ENCODE data around the gene HYAL3. TPM values are rescaled to one million over a fixed set of nuclear protein-coding genes. Genes with fewer than 3 reads are reported as not detected.

The HYAL3 gene
- total and polyA plus RNA-seq, 2 of the 13 experiments (the other 11 are each of a cell fraction or from before 2014, with no cell fraction given): 5.5 to 10.4 TPM

GRCh38 chr3:50270422-50271224 is 28.6 kb downstream of the HYAL3 start (continued):
- TF ChIP-seq MAZ (IDR thresholded peaks at IDR 0.05; ENCODE audit: borderline replicate concordance, low read depth, low read length) (no peak), MAZ (CRISPR knock-in tag; IDR thresholded peaks at IDR 0.05; ENCODE audit: low read depth) (0 out of 2 replicates have a peak, but pooled peaks have one; percentile 37), JDP2 (CRISPR knock-in tag; IDR thresholded peaks at IDR 0.05; ENCODE audit: borderline replicate concordance) (no peak), MXI1 (IDR thresholded peaks at IDR 0.05; ENCODE audit: borderline replicate concordance, low read depth, low read length) (0 out of 3 replicates have a peak, but pooled peaks have one; percentile 7), SP140L (CRISPR knock-in tag; IDR thresholded peaks at IDR 0.05; ENCODE audit: borderline replicate concordance) (no peak), AHR (CRISPR knock-in tag; IDR thresholded peaks at IDR 0.05) (0 out of 2 replicates have a peak, but pooled peaks have one; percentile 47), KDM5A (IDR thresholded peaks at IDR 0.05; ENCODE audit: borderline replicate concordance, low read length) (no peak), FIP1L1 (IDR thresholded peaks at IDR 0.05; ENCODE audit: borderline replicate concordance, insufficient read depth, low read depth, low read length) (no peak), PHF21A (CRISPR knock-in tag; IDR thresholded peaks at IDR 0.05) (0 out of 2 replicates have a peak, but pooled peaks have one; percentile 5), CHD4 (IDR thresholded peaks at IDR 0.05; ENCODE audit: borderline replicate concordance, low read length) (no peak), ZNF407 (CRISPR knock-in tag; IDR thresholded peaks at IDR 0.05; ENCODE audit: not compliant biosample characterization) (peak; percentile 34), NKX3-1 (CRISPR knock-in tag; IDR thresholded peaks at IDR 0.05) (no peak), TOE1 (CRISPR knock-in tag; IDR thresholded peaks at IDR 0.05) (no peak), ZNF567 (CRISPR knock-in tag; IDR thresholded peaks at IDR 0.05; ENCODE audit: borderline replicate concordance) (no peak), EHMT2 (IDR thresholded peaks at IDR 0.05; ENCODE audit: borderline replicate concordance, low read depth, low read length) (no peak)
